GM19324 (cell line): ENCODE data around the gene KCTD8.

Experiments used
- ATAC-seq: cut with Tn5 transposase; IDR thresholded peaks from one replicate; pipeline ENCODE4 v1.9.1; 2021; ENCODE audit warnings: mild to moderate bottlenecking, moderate library complexity; ENCODE audit not compliant: unreplicated experiment, low FRiP score

Gene KCTD8

DNA sequence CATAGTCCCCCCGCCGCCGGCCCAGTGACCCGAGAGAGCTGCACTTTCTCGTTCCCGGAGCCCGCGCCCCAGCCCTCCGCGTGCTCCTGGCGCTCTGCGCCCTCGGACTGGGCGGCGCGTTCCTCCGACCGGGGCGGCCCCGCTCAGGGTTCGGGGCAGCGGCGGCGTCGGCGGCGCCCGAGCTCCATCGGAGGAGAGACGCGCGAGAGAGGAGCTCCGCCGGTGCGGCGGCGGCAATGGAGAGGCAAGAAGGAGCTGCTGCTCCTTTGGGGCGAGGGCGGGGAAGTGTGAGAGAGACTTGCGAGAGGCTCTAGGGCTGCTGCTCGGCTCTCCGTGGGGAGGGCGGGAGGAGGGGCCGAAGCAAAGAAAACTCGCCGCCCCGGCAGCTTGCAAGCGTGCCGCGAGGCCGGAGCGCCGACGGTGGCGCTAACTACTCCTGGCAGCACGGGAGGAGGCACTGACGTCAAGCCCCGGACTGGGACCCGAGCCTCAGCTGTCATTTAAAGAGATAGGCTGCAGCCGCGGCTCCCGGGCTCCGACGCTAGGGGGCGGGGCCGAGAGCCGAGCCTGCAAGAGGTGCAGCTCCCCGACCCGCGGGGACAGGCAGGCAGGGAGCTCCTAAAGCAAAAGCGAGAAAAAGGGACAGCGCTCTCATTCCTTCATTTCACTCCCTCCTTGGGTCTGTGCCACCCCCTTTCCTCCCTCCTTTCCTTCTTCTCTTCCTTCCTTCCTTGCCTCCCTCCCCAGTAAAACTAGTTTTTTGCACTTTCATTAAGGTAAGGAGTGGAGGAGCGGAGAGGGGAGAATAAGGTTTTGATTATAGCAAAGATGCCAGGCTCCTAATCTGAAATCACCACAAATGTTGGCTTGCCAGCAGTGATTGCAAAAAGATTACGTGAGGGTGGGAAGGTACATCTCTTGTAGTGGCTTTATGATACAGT lies at the start of gene KCTD8:
Gene KCTD8, minus strand, starts transcription at position 289 of the 941 bp plus-strand sequence.
- ATAC-seq, result peak; percentile 93

DNA sequence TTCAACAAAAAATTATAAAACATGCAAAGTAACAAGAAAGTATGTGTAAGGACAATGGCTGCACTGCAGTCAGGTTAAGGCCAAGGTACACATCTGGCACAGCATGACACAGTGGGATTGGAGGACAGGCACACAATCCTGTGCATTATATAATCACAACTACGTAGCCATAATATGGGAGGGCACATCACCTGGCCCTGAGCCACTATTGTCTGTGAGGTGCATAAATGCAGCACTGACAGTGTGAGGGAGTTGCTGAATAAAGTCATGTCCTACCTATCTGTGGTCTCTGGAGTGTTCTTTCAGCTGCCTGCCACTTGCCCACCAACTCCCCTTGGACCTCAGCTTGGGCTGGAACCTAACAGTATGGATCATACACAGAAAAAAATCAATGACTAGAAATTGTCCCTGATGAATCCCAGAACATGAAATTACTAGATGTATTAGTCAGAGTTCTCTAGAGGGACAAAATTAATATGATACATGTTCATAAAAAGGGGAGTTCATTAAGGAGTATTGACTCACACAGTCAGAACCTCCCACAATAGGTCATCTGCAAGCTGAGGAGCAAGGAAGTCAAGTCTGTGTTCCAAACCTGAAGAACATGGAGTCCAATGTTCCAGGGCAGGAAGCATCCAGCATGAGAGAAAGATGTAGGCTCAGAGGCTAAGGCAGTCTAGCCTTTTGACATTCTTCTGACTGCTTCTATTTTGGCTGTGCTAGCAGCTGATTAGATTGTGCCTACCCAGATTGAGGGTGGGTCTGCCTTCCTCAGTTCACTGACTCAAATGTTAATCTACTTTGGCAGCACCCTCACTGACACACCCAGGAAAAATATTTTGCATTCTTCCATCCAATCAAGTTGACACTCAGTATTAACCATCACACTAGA lies 46.4 kb upstream of the KCTD8 start:
- ATAC-seq, result no peak

DNA sequence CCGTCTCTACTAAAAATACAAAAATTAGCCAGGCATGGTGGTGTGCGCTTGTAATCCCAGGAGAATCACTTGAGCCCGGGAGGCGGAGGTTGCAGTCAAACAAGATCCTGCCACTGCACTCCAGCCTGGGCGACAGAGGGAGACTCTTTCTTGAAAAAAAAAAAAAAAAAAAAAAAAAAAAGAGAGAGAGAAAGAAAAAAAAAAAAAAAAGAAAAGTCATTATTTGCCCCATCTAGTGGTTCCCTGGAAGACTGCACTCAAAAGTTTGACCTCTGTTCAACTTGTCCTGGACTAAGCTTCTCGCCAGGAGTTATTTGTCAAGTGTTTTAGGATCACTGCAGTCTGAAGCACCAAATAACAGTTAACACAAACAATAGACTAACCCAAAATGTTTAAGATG lies 45.3 kb upstream of the KCTD8 start:
- ATAC-seq, result no peak

DNA sequence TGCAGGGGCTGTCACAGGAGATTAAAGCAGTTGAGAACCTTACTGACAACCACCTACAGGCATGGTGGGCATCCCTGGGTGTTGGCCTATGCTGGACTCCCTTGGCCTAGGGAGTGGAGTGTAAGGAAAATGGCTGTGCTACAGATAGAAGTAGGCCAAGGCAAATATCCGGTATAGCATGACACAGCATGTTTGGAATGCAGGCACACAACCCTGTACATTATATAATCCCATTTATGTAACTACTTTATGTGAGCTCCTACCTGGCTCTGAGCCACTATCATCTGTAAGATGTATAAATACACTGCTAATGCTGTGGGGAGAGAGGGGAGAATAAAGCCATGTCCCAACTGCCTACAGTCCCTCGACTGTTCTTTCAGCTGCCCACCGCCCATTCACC lies 38.7 kb upstream of the KCTD8 start:
- ATAC-seq, result no peak

DNA sequence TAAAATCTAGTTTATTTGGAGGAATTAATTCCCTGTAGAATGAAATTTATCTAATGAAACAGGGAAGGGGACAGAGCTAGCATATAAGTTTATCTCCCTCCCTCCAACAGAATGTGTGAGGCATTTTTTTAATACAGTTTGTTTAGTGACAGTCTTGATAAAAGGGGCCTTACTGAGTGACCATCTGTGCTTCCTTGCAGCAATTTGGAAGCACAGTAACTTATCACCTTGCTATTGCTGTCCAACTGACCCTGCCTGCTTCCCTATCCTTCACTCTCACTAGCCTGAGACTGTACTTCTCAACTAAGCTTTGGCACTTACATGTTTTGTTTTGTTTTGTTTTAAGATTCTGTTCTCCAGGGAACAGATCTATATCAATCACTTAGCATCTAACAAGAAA lies 31.1 kb upstream of the KCTD8 start:
- ATAC-seq, result no peak

DNA sequence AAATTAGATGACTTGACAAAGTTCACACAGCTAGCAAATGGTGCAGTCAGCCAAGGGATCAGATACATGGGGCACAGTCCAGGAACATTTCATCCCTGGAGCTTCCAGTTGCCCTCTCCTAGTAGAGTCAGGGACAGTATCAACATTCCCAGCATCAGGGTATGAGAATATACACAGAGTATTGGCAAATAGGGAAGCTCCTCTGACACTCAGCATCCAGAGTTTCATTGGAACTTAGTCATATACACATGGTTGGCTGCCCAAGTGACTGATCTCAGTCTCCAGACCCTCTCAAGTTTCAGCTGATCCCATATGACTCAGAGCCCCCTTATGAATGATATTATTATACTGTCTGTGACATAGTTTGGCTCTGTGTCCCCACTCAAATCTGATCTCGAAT lies 13.7 kb upstream of the KCTD8 start:
- no peak for ATAC-seq

DNA sequence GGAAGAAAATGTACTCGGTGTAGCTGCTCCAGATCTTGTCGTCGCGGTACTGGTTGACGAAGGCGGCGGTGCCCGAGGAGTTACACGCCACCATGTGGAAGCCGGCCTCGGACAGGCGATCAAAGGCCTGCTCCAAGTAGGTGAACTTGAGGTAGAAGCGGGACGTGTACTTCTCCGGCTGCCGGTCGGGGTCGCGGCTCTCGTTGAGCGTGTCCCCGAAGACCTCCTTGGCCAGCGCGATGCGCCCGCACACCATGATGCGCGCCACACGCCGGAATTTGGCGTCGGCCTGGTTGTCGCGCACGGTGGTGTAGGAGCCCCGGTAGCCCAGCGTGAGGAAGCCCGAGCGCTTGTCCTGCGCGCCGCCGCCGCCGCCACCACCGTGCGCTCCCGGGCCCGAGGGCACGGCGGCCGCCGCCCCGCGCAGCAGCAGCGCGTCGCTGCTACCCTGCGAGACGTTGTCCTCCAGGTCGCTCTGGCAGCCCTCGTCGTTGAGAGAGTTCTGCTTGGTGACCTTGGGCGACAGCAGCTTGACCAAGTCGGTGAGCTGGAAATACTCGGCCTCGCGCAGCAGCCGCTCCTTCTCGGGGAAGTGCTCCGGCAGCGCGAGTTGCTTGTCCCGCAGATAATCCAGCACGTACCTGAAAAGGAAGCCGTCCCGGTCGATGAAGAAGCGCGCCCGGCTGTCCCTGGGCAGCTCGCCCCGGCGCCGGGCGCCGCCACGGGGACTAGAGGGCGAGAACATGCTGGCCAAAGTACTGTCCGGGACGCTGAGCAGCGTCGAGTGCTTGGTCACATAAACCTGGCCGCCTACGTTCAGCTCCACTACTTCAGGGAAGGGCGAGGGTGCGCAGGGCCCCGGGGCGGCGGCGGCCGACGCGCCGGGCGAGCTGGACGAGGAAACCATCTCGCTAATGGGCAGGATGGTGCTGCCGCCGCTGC lies 775 bp downstream of the KCTD8 start:
- no peak for ATAC-seq

DNA sequence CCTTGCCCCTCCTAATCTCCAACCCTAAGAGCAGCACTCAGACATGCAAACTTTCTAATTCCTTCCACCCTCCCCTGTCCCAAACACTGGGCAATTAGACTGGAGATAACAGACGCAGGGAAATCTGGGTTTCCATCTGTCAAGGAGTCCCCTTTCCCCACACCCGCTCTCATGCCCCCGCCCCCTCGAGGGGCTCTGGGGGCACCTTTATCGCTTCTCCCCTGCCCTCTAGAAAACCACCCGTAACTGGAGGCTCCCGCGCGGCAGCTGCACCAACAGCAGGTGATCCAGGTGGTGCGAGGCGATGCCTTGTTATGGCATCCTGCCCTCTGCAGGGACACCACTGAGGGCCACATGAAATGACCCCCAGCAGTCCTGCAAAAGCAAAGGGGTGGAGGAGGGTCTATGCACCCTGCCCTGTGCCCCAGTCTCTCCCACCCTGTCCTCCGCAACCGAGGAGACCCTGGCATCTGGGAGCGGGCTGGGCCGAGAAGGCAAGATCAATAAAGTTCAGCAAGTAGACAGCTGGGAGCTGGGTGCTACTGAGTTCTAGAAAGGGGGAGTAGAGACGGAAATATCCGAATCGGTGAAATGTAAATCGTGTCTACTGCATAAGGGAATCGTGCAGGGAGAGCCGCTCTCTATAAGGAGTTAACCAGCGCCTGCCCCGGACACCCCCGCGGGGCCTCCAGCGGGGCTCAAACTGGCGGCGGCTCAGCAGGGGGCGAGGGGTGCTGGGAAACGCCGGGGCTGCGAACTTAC lies 1.6 kb downstream of the KCTD8 start:
- ATAC-seq, result no peak

DNA sequence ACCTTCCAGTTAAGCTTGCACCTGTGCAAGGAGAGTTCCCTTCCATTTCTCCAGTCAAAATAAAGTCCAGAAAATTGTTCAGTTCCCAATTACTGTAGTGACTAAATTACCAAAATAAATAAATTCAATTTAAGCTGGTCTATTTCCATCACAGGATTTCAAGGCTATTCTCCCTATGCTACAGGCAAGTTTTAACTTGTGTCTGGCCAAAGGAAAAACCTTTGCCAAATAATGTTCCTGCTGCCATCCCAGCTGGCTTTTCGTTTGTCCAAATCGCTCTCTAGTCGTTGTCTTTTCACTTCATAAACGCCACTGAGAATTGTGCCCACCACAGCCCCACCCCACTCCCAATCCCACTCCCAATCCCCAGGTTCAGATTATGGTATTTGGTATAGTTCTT lies 2.4 kb downstream of the KCTD8 start:
- no peak for ATAC-seq

DNA sequence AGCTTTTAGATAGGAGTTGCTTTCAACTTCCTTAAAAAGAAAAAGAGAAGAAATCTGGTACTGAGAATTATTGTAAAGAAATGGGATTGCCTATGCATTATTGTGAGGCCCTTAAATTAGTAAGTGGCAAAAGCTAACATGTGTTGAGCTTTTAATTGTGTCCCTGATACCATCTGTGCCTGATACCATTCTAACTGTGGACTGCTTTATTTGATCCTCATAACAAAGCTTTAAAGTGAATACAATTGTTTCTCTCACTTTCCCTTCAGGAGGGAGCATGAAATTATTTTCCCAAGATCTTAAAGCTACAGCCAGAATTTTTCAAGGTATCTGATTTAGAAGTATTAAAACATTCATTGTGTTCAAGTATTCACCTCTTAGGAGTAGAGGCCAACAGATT lies 9.9 kb downstream of the KCTD8 start:
- no peak for ATAC-seq

DNA sequence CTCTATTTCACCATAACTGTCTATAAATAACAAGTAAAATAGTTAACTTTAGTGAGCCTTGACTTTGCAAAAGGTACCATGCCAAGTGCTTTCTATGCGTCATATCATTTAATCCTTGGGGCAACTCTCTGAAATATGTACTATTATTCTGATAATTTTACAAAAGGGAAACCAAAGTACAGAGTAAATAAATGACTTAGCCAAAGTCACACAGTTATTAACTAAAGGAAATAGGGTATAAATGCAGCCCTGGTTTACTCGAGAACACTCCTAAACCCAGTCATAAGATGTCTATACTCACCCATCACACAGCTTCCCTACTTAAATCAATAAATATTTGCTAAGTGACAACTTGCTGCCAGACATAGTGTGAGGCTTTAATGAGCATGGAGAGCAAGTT lies 14.4 kb downstream of the KCTD8 start:
- no peak for ATAC-seq

DNA sequence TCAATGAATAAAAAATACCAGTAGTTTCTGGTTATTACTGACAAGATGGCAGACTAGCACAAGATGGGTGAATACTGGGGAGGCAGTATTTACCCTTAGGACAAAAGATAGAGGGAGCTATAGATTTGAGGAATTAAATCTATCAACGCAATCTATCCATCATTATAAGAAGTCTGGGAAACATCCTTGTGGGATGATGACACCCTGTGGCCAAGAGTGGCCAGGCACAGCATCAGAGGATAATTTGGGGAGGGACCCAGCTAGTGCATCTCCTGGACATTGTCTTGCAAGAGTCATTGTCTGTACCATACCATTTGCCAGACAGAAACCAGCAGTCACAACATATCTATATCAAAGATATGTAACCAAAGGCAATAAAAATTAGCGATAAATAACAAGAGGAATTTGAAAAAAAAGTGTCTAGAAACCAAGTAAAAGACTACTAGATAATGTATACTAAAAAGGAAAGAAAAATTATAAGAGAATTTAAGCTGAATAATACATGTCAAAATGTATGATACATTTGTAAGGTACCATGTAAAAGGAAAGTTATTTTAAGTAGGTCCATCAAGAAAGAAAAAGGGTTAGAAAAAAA lies 22.9 kb downstream of the KCTD8 start:
- no peak for ATAC-seq

DNA sequence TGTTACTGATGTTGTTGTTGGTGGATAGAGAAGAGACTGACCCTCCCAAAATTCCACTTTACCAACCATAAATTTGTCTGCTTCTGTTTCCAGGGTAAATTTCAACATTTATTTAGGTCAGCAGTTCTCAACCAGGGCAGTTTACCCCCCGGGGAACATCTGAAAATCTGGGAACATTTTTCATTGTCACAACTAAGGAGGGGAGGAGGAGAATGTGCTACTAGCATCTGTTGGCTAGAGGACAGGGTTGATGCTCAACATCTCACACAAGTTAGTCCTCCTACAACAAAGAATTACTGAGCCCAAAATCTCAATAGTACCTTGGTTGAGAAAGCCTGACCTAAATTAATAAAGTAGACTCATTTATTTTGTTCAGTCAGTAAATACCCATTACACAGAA lies 25.7 kb downstream of the KCTD8 start:
- ATAC-seq, result no peak

DNA sequence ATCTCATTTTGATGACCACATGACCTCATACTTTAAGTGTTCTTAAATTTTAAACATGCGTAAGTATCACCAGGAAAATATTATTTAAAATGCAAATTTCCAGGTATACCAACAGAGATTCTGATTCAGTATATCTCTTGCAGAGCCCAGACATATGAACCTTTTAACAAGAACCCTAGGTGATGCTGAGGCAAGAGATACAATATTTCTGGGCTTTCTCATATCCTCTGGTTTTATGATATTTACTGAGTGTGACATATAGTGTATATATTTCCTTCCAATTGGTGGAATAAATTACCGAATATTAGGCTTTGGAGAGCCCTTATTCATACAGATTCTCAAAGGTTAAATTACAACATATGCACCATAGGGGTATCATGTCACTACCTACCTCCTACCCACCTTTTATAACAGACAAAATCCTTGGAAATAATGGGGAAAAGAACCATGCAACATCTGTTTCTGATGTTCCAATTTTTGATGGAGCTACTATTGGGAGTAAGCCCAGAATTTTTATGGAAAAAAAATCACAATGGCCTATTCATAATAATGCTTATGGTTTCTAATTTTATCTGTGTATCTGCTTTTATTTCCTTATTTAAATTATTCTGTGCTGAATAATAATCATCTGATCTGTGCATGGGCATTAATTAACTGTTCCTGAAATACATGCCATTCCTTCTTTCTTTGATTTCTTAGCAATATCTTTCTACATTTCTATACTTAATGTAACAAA lies 27.1 kb downstream of the KCTD8 start:
- no peak for ATAC-seq

DNA sequence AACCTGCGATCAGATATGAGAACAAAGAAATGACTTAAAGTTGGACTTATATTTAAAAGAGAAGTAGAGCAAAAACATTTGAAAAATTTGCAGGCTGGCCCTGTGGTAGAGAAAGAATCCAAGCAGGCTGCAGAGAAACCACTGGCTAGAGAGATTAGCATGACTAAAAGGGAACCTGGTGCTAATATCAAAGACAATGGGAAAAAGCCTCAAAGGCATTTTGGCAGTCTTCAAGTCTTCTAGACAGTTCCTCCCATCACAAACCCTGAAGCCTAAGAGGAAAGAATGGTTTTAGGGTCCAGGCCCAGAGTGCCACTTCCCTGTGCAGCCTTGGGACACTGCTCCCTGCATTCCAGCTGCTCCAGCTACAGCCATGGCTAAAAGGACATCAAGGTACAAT lies 33.4 kb downstream of the KCTD8 start:
- no peak for ATAC-seq

DNA sequence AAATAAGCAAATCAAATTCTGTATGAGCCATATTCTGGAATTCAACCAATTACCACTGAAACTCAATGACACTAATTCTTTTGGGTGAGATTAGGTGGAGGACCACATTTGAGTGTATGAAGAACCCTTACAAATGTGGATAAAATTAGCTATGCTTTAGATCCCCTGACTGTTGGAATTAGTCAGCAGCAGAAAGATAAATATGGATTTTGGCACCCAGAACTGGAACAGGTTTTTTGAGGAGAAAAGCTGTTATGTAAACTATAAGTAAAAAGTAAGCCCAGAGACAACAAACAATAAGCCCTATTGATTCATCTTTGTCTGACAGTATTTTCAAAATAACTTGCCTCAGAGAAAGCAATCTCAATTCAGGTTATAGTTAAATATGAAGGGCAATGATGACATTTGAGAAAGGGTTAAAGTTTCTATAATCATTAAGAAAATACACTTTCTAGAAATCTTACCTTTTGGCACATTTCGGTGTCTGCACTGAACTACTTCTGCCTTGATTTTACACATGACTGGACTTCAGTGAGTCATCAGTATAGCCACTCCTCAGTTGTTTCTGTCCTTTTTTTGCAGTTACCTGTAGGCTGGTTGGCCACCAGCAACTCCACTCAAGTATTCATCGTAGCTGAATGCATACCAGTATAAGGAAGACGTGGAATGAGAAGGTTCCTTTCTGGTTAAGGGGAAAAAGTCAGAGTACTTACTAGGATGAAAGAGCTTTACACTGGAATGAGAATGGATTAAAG lies 80.0 kb downstream of the KCTD8 start:
- ATAC-seq, result no peak

DNA sequence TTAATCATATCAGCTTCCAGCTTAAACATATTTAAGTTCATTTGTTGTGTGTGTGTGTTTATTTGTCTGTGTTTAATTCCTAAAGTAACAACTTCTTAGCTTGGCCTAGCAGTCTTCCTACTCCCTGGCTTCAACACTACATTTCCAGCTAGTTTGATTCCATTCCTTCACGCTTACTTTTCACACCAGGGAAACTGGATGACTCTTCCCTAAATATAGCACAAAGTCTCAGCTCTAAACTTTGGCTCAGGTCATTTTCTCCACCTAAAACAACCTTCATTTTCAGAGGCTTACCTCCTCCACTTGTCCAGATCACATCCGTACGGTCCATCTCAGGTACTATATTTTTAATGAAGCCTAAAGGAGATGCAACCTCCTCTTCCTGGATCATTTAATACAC lies 94.4 kb downstream of the KCTD8 start:
- ATAC-seq, result no peak

DNA sequence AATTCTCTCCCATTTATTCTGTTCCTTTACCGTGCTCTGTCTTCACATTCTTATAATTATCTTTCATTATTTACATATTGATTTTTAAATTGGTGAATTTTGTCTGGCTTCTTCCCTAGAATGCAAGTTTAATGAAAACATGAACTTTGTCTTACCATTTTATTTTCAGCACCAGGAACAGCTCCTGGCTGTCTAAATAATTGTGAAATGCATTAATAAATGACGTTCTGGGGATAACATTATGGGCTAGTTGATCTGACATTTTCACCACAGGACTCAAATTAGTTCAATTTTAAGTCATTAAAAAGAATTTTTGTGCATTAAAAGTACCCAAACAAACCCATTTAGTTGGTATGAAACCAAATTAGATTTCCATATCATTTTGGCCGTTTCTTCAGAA lies 97.5 kb downstream of the KCTD8 start:
- no peak for ATAC-seq
